Left ventricle myocardium inferior (tissue), 1 donor: ENCODE results near the gene TK1. TPM values are rescaled to one million over a fixed set of nuclear protein-coding genes. Genes with fewer than 3 reads are reported as not detected.
"Not testable (repeated sequence)": the region's sequence is repeated elsewhere in the genome, so short reads cannot be mapped to it uniquely, and the experiment has no call there.

Source experiments
- DNase-seq: peaks from one replicate; pipeline ENCODE4 v3.0.0-alpha.2; 2020
- H3K27ac ChIP-seq: fragments of 200-600 bp; replicated peaks from 2 replicates; pipeline ENCODE4 v1.8.0; 2021
- H3K27me3 ChIP-seq: fragments of 200-600 bp; 2 replicates; pipeline ENCODE4 v1.8.0; 2021; ENCODE audit warnings: low read depth
- H3K36me3 ChIP-seq: fragments of 200-600 bp; 2 replicates; pipeline ENCODE4 v1.8.0; 2021
- H3K4me1 ChIP-seq: fragments of 200-600 bp; 2 replicates; pipeline ENCODE4 v1.8.0; 2021
- H3K4me3 ChIP-seq: fragments of 200-600 bp; 2 replicates; pipeline ENCODE4 v1.8.0; 2021; ENCODE audit warnings: mild to moderate bottlenecking, moderate library complexity
- H3K9me3 ChIP-seq: fragments of 200-600 bp; replicated peaks from 2 replicates; pipeline ENCODE4 v1.8.0; 2021
- intact Hi-C: fragments of 100-400 bp; cut with micrococcal nuclease; formaldehyde crosslinking; loops from one replicate; pipeline ENCODE4 v1.11.0; 2022
- total RNA-seq: library from RNA; stranded (reverse); fragmentation: NEBNext Ultra II Directional; extraction: Animal tissue kit (Norgen Biotek cat#: 25700); gene quantifications from one replicate; pipeline ENCODE4 v1.2.1, GENCODE V29; 2021
- TF ChIP-seq, protein P1 (sequence below): fragments of 200-600 bp; IDR thresholded peaks from 2 replicates; pipeline ENCODE4 v1.8.0; 2021; ENCODE audit warnings: antibody characterized with exemption, mild to moderate bottlenecking, borderline replicate concordance
- donor health status: DM: no; HTN: yes; CAD: no; lungs with severe emphysema.

TK1 gene
- total RNA-seq, 1 donor from 2014 or later: 1.8 TPM

DNA sequence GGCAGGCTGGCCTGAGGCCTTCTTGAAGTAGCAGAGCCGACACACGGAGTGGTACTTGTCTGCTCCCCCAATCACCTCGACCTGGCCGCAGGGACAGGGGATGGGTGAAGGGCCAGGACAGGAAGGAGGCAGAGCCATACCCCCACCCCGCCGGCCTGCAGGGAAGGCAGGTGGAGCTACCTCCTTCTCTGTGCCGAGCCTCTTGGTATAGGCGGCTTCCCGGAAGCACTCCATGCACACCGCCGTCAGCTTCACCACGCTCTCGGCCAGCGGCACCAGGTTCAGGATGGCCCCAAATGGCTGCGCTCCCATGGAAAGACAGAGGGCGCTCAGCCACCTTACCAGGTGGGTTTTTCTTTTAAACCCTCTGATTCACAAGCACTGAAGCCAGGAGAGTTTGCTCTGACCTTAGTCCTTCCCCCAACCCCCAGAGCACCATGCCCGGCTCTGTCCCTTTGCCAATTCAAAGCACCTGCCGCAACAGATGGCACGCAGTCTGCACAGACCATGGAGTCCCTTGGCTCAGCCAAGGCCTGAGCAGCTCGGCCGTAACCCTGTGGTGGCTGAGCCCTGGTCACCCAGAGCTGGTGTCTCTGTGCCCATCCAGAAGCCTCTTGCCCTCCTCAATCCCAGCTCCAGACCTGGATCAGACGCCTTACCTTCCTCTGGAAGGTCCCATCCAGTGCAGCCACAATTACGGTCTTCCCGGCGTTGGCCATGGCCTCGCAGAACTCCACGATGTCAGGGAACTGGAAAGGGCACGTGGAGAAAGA is 11.8 kb downstream of the TK1 start:
- TF ChIP-seq, protein P1, sequence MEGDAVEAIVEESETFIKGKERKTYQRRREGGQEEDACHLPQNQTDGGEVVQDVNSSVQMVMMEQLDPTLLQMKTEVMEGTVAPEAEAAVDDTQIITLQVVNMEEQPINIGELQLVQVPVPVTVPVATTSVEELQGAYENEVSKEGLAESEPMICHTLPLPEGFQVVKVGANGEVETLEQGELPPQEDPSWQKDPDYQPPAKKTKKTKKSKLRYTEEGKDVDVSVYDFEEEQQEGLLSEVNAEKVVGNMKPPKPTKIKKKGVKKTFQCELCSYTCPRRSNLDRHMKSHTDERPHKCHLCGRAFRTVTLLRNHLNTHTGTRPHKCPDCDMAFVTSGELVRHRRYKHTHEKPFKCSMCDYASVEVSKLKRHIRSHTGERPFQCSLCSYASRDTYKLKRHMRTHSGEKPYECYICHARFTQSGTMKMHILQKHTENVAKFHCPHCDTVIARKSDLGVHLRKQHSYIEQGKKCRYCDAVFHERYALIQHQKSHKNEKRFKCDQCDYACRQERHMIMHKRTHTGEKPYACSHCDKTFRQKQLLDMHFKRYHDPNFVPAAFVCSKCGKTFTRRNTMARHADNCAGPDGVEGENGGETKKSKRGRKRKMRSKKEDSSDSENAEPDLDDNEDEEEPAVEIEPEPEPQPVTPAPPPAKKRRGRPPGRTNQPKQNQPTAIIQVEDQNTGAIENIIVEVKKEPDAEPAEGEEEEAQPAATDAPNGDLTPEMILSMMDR: no peak
- H3K36me3 ChIP-seq: peaks cover 18% of the 10 kb centered on the region
- H3K4me1 ChIP-seq: peaks cover 69% of the 10 kb centered on the region
- no peak for DNase-seq
- H3K27ac ChIP-seq: peak overlapping the region; percentile 91
- peak overlapping the region; percentile 40 for H3K4me3 ChIP-seq
- H3K9me3 ChIP-seq: no peaks in the 10 kb centered on the region
- intact Hi-C loops: loop anchor here (5.0 kb wide), 1 partner anchor 63 kb away; no protein-coding TSS in a partner anchor
- no peaks in the 10 kb centered on the region for H3K27me3 ChIP-seq

- intact Hi-C loops: no loop called here
- H3K27ac ChIP-seq: peak overlapping the region; percentile 91
- TF ChIP-seq, protein P1: peak; percentile 77
- peaks cover 75% of the 10 kb centered on the region for H3K4me1 ChIP-seq
- H3K36me3 ChIP-seq: peaks cover 18% of the 10 kb centered on the region
- peak; percentile 85 for DNase-seq
- H3K27me3 ChIP-seq: no peaks in the 10 kb centered on the region
- H3K4me3 ChIP-seq: peak overlapping the region; percentile 40
- no peaks in the 10 kb centered on the region for H3K9me3 ChIP-seq
Measured at GRCh38 chr17:78174346-78174869, 12.4 kb downstream of the TK1 start.

GRCh38 chr17:78173097-78173715 is 13.6 kb downstream of the TK1 start:
- H3K4me3 ChIP-seq: no peak overlapping the region
- DNase-seq: no peak
- peak overlapping the region; percentile 91 for H3K27ac ChIP-seq
- peaks cover 86% of the 10 kb centered on the region for H3K4me1 ChIP-seq
- no peaks in the 10 kb centered on the region for H3K9me3 ChIP-seq
- peaks cover 18% of the 10 kb centered on the region for H3K36me3 ChIP-seq
- H3K27me3 ChIP-seq: no peaks in the 10 kb centered on the region
- TF ChIP-seq, protein P1: no peak
- intact Hi-C loops: no loop called here

GRCh38 chr17:78172249-78173051 is 14.4 kb downstream of the TK1 start:
- Histone ChIP-seq H3K36me3 (peaks cover 18% of the 10 kb centered on the region), H3K27me3 (no peaks in the 10 kb centered on the region), H3K9me3 (no peaks in the 10 kb centered on the region), H3K4me1 (peaks cover 91% of the 10 kb centered on the region), H3K4me3 (peak overlapping the region; percentile 29), H3K27ac (peak overlapping the region; percentile 91)
- intact Hi-C loops: no loop called here
- DNase-seq: peak; percentile 56
- TF ChIP-seq, protein P1: no peak

GRCh38 chr17:78171591-78172248 is 15.1 kb downstream of the TK1 start:
- intact Hi-C loops: not testable (repeated sequence)
- peaks cover 87% of the 10 kb centered on the region for H3K4me1 ChIP-seq

More at GRCh38 chr17:78171591-78172248, 15.1 kb downstream of the TK1 start:
- not testable (repeated sequence) for H3K27me3 ChIP-seq, H3K9me3 ChIP-seq, DNase-seq
- H3K4me3 ChIP-seq: peak overlapping the region; percentile 29
- peaks cover 18% of the 10 kb centered on the region for H3K36me3 ChIP-seq
- peak overlapping the region; percentile 91 for H3K27ac ChIP-seq
